HEK293 (cell line): ENCODE data around the gene RGS5.

Experiments used
- IKZF3 ChIP-seq: fragments of 450-650 bp; IDR thresholded peaks from 2 replicates; pipeline ENCODE4 v1.5.0; 2018; ENCODE audit warnings: missing biosample characterization, mild to moderate bottlenecking, missing genetic modification characterization, moderate library complexity
- TF ChIP-seq, protein P1 (sequence below): fragments of 450-650 bp; formaldehyde crosslinking; IDR thresholded peaks from 2 replicates; pipeline ENCODE4 v1.5.1; 2016; ENCODE audit warnings: missing biosample characterization, missing genetic modification characterization

DNA sequence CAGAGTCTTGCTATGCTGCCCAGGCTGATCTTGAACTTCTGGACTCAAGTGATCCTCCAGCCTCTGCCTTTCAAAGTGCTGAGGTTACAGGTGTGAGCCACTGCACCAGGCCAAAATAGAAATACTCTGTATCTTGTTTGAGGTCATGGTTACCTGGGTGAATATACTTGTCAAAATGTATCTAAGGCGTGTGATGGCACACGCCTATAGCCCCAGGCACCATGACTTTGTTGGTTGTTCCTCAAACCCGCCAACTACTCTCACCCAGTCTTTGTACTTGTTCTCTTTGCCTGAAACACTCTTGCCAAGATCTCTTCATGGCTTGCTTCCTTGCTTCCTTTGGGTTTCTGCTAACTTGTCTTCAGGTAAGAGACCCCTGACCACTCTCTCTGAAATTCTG is 38.0 kb upstream of the RGS5 start:
- TF ChIP-seq IKZF3: no peak
- TF ChIP-seq, protein P1, sequence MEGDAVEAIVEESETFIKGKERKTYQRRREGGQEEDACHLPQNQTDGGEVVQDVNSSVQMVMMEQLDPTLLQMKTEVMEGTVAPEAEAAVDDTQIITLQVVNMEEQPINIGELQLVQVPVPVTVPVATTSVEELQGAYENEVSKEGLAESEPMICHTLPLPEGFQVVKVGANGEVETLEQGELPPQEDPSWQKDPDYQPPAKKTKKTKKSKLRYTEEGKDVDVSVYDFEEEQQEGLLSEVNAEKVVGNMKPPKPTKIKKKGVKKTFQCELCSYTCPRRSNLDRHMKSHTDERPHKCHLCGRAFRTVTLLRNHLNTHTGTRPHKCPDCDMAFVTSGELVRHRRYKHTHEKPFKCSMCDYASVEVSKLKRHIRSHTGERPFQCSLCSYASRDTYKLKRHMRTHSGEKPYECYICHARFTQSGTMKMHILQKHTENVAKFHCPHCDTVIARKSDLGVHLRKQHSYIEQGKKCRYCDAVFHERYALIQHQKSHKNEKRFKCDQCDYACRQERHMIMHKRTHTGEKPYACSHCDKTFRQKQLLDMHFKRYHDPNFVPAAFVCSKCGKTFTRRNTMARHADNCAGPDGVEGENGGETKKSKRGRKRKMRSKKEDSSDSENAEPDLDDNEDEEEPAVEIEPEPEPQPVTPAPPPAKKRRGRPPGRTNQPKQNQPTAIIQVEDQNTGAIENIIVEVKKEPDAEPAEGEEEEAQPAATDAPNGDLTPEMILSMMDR: no peak
